SH-SY5Y (cell line): ENCODE results near the gene IMMP1L.

ENCODE experiments used
- GATA2 ChIP-seq: IDR thresholded peaks from 2 replicates; pipeline ENCODE4 v1.6.1; 2011; ENCODE audit warnings: mild to moderate bottlenecking, low read depth, low read length
- GATA3 ChIP-seq: IDR thresholded peaks from 2 replicates; pipeline ENCODE4 v1.6.1; 2011; ENCODE audit warnings: low read depth, mild to moderate bottlenecking, low read length, moderate library complexity

DNA sequence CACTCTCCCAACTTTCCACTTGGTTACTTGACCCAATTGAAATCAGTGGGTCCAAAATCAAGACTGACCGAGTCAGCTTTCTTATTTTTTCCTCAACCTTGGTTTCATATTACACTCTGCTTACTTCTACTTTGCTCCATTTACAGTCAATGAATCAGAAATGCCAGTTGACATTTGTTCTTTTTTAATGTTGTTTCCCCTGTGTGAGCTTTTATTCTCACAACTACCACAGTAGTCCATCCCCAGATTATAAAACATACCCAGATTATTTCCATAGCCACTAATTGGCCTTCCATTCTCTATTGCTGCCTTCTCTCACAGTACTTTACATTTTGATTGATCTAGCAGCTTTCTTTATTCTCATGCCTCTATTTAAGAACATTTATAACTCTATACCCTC, 89.8 kb downstream of the IMMP1L start:
- TF ChIP-seq GATA3 (no peak), GATA2 (no peak)
